Measurements from ENCODE around the gene RORC. TPM values are rescaled to one million over a fixed set of nuclear protein-coding genes. Genes with fewer than 3 reads are reported as not detected.
"Not testable (repeated sequence)": the region's sequence is repeated elsewhere in the genome, so short reads cannot be mapped to it uniquely, and the experiment has no call there.

Gene RORC
- total RNA-seq, 2 donors from 2014 or later: 9.1 to 10.3 TPM

GRCh38 chr1:151790940-151791651 is 40.5 kb downstream of the RORC start:
- TF ChIP-seq CTCF (IDR thresholded peaks at IDR 0.05): no peak
- Histone ChIP-seq H3K36me3 (no peaks in the 10 kb centered on the region), H3K27me3 (no peaks in the 10 kb centered on the region), H3K27ac (peak overlapping the region; percentile 43 to 49), H3K4me1 (peaks cover 0 to 14% of the 10 kb centered on the region in 2 donors), H3K9me3 (no peaks in the 10 kb centered on the region), H3K4me3 (peak overlapping the region; percentile 76 to 89)
- no peak for DNase-seq (ENCODE audit: low spot score)

DNA sequence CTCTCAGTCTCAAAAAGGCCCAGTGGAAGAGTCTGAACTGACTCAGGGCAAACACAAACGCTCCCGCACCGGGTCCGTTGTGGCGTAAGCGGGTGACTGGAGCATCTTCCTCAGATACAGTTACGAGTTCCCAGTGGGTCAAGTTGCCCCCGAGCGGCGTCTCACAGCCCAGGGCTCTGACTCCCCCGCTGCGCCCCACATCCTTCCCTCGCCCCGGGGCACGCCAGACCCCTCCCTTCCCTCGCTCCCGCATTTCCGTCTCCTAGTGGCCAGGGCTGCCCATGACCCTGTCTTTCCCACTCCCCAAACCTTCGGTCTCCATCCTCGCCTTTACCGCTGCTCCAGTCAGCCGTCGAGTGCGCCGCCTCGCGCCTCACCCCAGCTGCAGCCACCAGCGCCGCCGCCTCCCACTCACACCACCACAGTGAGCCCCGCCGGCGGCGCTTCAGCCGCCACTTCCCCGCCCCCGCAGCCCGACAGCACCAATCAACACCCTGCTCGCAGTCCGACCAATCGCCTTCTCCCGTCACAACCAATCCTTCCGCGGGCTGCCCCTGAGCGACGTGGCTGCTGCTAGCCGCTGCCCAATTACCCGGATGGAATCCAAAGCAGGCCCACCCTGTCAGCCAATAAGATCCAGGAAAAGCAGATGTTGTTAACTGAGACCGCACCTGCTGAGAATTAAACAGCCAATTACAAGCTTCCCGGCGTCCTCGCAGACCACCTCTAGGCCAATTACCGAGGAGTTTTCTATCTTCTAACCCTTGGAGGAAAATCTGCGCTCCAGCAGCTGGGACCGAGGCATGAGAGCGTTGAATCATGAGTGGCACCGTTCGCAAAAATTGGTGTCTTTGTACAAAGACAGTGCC is 41.3 kb downstream of the RORC start, which contains the start of gene TDRKH:
Gene TDRKH (minus strand): TSS at position 430 of the 869 bp plus-strand sequence. CDS start 7,478 bp downstream, outside the sequence.
- peaks cover 0 to 14% of the 10 kb centered on the region in 2 donors for H3K4me1 ChIP-seq
- TF ChIP-seq CTCF (IDR thresholded peaks at IDR 0.05): peak; percentile 13 to 47

GRCh38 chr1:151787689-151788088 is 43.9 kb downstream of the RORC start:
- TF ChIP-seq CTCF (IDR thresholded peaks at IDR 0.05): no peak
- Histone ChIP-seq H3K4me1 (peaks cover 0 to 14% of the 10 kb centered on the region in 2 donors), H3K27me3 (no peaks in the 10 kb centered on the region), H3K27ac (no peak overlapping the region), H3K9me3 (no peaks in the 10 kb centered on the region), H3K4me3 (no peak overlapping the region), H3K36me3 (no peaks in the 10 kb centered on the region)
- no peak for DNase-seq (ENCODE audit: low spot score)

More for the DNA sequence above, 41.3 kb downstream of the RORC start, which contains the start of gene TDRKH:
- H3K36me3 ChIP-seq: no peaks in the 10 kb centered on the region
- no peaks in the 10 kb centered on the region for H3K9me3 ChIP-seq
- H3K4me3 ChIP-seq: peak within 1 kb of the TSS; percentile 76 to 89
- H3K27me3 ChIP-seq: no peaks in the 10 kb centered on the region
- DNase-seq (ENCODE audit: low spot score): peak; percentile 99
- peak within 1 kb of the TSS; percentile 59 to 61 for H3K27ac ChIP-seq

DNA sequence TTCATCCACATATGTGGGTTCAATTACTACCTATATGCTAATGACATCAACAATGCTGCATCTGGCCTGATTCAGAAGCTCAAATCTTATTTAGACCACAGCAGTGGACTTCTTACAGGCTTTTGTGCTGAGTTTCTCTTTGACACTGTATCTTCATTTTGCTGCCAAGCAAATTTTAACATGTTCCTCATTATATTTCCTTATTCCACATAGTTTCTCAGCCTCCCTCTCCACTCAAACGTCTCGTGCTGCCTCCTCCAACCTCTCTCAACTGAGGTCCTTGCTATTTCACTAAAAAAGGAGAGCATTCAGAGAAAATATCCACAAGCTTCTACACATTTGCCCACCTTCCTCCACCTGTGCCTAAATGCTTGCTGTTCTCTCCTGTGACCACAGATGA is 47.8 kb downstream of the RORC start:
- Histone ChIP-seq H3K9me3 (no peaks in the 10 kb centered on the region), H3K36me3 (peaks cover 15% of the 10 kb centered on the region), H3K27me3 (no peaks in the 10 kb centered on the region), H3K4me1 (no peaks in the 10 kb centered on the region), H3K27ac (no peak overlapping the region), H3K4me3 (no peak overlapping the region)
- DNase-seq (ENCODE audit: low spot score): no peak
- no peak for TF ChIP-seq CTCF (IDR thresholded peaks at IDR 0.05)

GRCh38 chr1:151782741-151783140 is 48.9 kb downstream of the RORC start:
- H3K4me3 ChIP-seq: no peak overlapping the region
- H3K27me3 ChIP-seq: no peaks in the 10 kb centered on the region
- no peaks in the 10 kb centered on the region for H3K4me1 ChIP-seq
- no peak for TF ChIP-seq CTCF (IDR thresholded peaks at IDR 0.05)
- peaks cover 15% of the 10 kb centered on the region for H3K36me3 ChIP-seq
- no peaks in the 10 kb centered on the region for H3K9me3 ChIP-seq
- no peak for DNase-seq (ENCODE audit: low spot score)
- no peak overlapping the region for H3K27ac ChIP-seq

DNA sequence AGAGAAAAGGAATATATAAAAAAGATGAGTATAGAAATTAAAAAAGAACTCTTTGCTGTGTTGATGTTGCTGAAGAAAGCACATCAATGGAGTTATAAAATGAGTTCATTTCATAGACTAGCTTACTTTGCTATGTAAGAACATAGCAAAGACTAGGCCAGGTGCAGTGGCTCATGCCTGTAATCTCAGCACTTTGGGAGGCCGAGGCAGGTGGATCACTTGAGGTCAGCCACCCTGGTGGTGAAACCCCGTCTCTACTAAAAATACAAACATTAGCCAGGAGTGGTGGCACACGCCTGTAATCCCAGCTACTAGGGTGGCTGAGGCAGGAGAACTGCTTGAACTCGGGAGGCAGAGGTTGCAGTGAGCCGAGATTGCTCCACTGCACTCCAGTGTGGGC is 49.6 kb downstream of the RORC start:
- H3K36me3 ChIP-seq: peaks cover 15% of the 10 kb centered on the region
- not testable (repeated sequence) for DNase-seq (ENCODE audit: low spot score); H3K27ac ChIP-seq

GRCh38 chr1:151780736-151781135 is 50.9 kb downstream of the RORC start:
- H3K4me3 ChIP-seq; H3K4me1 ChIP-seq; DNase-seq (ENCODE audit: low spot score); H3K27ac ChIP-seq; H3K27me3 ChIP-seq; H3K9me3 ChIP-seq: not testable (repeated sequence)
- H3K36me3 ChIP-seq: peaks cover 15% of the 10 kb centered on the region

More for the DNA sequence above, 49.6 kb downstream of the RORC start:
- not testable (repeated sequence) for H3K4me1 ChIP-seq, H3K9me3 ChIP-seq, H3K4me3 ChIP-seq, H3K27me3 ChIP-seq

All from right atrium auricular region (tissue), 2 donors.